ENCODE results near the gene GOLGA8T. TPM values are rescaled to one million over a fixed set of nuclear protein-coding genes. Genes with fewer than 3 reads are reported as not detected.
A peak's percentile ranks its signal among the peaks of the same experiment; 100 is the strongest.
"Not testable (repeated sequence)": the region's sequence is repeated elsewhere in the genome, so short reads cannot be mapped to it uniquely, and the experiment has no call there.

Gene GOLGA8T
- total RNA-seq (ENCODE audit: low replicate concordance) = 0.19 and 0.99 TPM in 2 replicates
- long read RNA-seq = 0 reads

- H3K27me3 Mint-ChIP-seq; H3K27ac Mint-ChIP-seq; DNase-seq (ENCODE audit: extremely low spot score, unreplicated experiment); H3K4me3 Mint-ChIP-seq; H3K36me3 Mint-ChIP-seq; H3K4me1 Mint-ChIP-seq (ENCODE audit: unreplicated experiment); H3K9me3 Mint-ChIP-seq: not testable (repeated sequence)
These were observed at the start of gene GOLGA8T for GRCh38 chr15:30134751-30135150. GOLGA8T (plus strand) TSS chr15:30135051; CDS start chr15:30135149, 98 bp downstream.

GRCh38 chr15:30097827-30098226 is 37.0 kb upstream of the GOLGA8T start:
- H3K36me3 Mint-ChIP-seq; H3K4me1 Mint-ChIP-seq (ENCODE audit: unreplicated experiment); H3K4me3 Mint-ChIP-seq; H3K27me3 Mint-ChIP-seq; DNase-seq (ENCODE audit: extremely low spot score, unreplicated experiment); H3K27ac Mint-ChIP-seq; H3K9me3 Mint-ChIP-seq: not testable (repeated sequence)

- H3K4me3 Mint-ChIP-seq, H3K27me3 Mint-ChIP-seq: not testable (repeated sequence)
These were observed 32.0 kb upstream of the GOLGA8T start for GRCh38 chr15:30102890-30103289.

GRCh38 chr15:30103941-30104507 is 30.8 kb upstream of the GOLGA8T start:
- not testable (repeated sequence) for DNase-seq (ENCODE audit: extremely low spot score, unreplicated experiment); H3K27me3 Mint-ChIP-seq; H3K36me3 Mint-ChIP-seq; H3K9me3 Mint-ChIP-seq; H3K27ac Mint-ChIP-seq; H3K4me3 Mint-ChIP-seq; H3K4me1 Mint-ChIP-seq (ENCODE audit: unreplicated experiment)

More at GRCh38 chr15:30102890-30103289, 32.0 kb upstream of the GOLGA8T start:
- not testable (repeated sequence) for H3K27ac Mint-ChIP-seq; H3K36me3 Mint-ChIP-seq; H3K4me1 Mint-ChIP-seq (ENCODE audit: unreplicated experiment); DNase-seq (ENCODE audit: extremely low spot score, unreplicated experiment); H3K9me3 Mint-ChIP-seq

GRCh38 chr15:30110591-30110990 is 24.3 kb upstream of the GOLGA8T start:
- not testable (repeated sequence) for H3K4me3 Mint-ChIP-seq; H3K27ac Mint-ChIP-seq; H3K27me3 Mint-ChIP-seq; H3K4me1 Mint-ChIP-seq (ENCODE audit: unreplicated experiment); H3K9me3 Mint-ChIP-seq; DNase-seq (ENCODE audit: extremely low spot score, unreplicated experiment); H3K36me3 Mint-ChIP-seq

GRCh38 chr15:30130066-30130465 is 4.8 kb upstream of the GOLGA8T start:
- not testable (repeated sequence) for H3K36me3 Mint-ChIP-seq; H3K27ac Mint-ChIP-seq; H3K4me1 Mint-ChIP-seq (ENCODE audit: unreplicated experiment); H3K9me3 Mint-ChIP-seq; H3K4me3 Mint-ChIP-seq; DNase-seq (ENCODE audit: extremely low spot score, unreplicated experiment); H3K27me3 Mint-ChIP-seq
- peak; percentile 41 for TF ChIP-seq CTCF (conservative IDR thresholded peaks at IDR 0.05)

GRCh38 chr15:30143246-30143645 is 8.4 kb downstream of the GOLGA8T start:
- not testable (repeated sequence) for H3K9me3 Mint-ChIP-seq; H3K4me3 Mint-ChIP-seq; DNase-seq (ENCODE audit: extremely low spot score, unreplicated experiment)

GRCh38 chr15:30149891-30150290 is 15.0 kb downstream of the GOLGA8T start:
- H3K4me3 Mint-ChIP-seq; H3K27ac Mint-ChIP-seq; H3K9me3 Mint-ChIP-seq; H3K4me1 Mint-ChIP-seq (ENCODE audit: unreplicated experiment); DNase-seq (ENCODE audit: extremely low spot score, unreplicated experiment); H3K27me3 Mint-ChIP-seq; H3K36me3 Mint-ChIP-seq: not testable (repeated sequence)

More at GRCh38 chr15:30143246-30143645, 8.4 kb downstream of the GOLGA8T start:
- not testable (repeated sequence) for H3K4me1 Mint-ChIP-seq (ENCODE audit: unreplicated experiment); H3K36me3 Mint-ChIP-seq; H3K27me3 Mint-ChIP-seq; H3K27ac Mint-ChIP-seq

- H3K4me1 Mint-ChIP-seq (ENCODE audit: unreplicated experiment); H3K27ac Mint-ChIP-seq; H3K36me3 Mint-ChIP-seq; H3K4me3 Mint-ChIP-seq; H3K27me3 Mint-ChIP-seq; DNase-seq (ENCODE audit: extremely low spot score, unreplicated experiment); H3K9me3 Mint-ChIP-seq: not testable (repeated sequence)
These were observed 27.9 kb downstream of the GOLGA8T start for GRCh38 chr15:30162479-30163357.

- not testable (repeated sequence) for H3K27ac Mint-ChIP-seq; DNase-seq (ENCODE audit: extremely low spot score, unreplicated experiment); H3K9me3 Mint-ChIP-seq; H3K4me1 Mint-ChIP-seq (ENCODE audit: unreplicated experiment); H3K27me3 Mint-ChIP-seq; H3K4me3 Mint-ChIP-seq; H3K36me3 Mint-ChIP-seq
These were observed 28.9 kb downstream of the GOLGA8T start for GRCh38 chr15:30163759-30164158.

- not testable (repeated sequence) for H3K4me1 Mint-ChIP-seq (ENCODE audit: unreplicated experiment); DNase-seq (ENCODE audit: extremely low spot score, unreplicated experiment); H3K36me3 Mint-ChIP-seq; H3K9me3 Mint-ChIP-seq; H3K27me3 Mint-ChIP-seq; H3K27ac Mint-ChIP-seq; H3K4me3 Mint-ChIP-seq
These were observed 29.4 kb downstream of the GOLGA8T start for GRCh38 chr15:30164257-30164656.

GRCh38 chr15:30167403-30167802 is 32.6 kb downstream of the GOLGA8T start:
- H3K4me1 Mint-ChIP-seq (ENCODE audit: unreplicated experiment); H3K9me3 Mint-ChIP-seq; DNase-seq (ENCODE audit: extremely low spot score, unreplicated experiment); H3K27ac Mint-ChIP-seq; H3K36me3 Mint-ChIP-seq; H3K4me3 Mint-ChIP-seq; H3K27me3 Mint-ChIP-seq: not testable (repeated sequence)

- DNase-seq (ENCODE audit: extremely low spot score, unreplicated experiment); H3K27ac Mint-ChIP-seq; H3K4me3 Mint-ChIP-seq; H3K9me3 Mint-ChIP-seq; H3K27me3 Mint-ChIP-seq; H3K36me3 Mint-ChIP-seq; H3K4me1 Mint-ChIP-seq (ENCODE audit: unreplicated experiment): not testable (repeated sequence)
These were observed 33.0 kb downstream of the GOLGA8T start for GRCh38 chr15:30167886-30168285.

Data from type B pancreatic cell (in vitro differentiated cells).